ENCODE data around the gene PGK1. TPM values are rescaled to one million over a fixed set of nuclear protein-coding genes. Genes with fewer than 3 reads are reported as not detected.

Gene PGK1
- total and polyA plus RNA-seq, 2 experiments from 2014 or later, result 249 to 336 TPM

DNA sequence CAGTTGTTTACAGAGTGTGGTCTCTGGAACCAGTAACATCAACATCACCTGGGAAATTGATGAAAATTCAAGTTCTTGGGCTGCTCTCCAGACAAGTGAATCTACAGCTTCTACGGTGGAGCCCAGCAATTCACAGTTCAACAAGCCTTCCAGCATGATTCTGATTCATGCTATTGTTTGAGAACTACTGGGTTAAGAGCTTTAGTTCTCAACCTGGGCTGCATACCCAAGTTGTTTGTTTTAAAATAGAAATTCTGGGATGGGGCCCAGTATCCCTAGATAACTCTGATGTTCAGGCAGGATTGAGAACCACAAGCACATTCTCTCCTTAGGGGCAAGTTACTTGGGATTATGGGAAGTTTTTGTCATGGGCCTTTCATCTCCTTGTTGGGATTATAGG, 37.9 kb upstream of the PGK1 start (continued):
- TF ChIP-seq, protein P1, sequence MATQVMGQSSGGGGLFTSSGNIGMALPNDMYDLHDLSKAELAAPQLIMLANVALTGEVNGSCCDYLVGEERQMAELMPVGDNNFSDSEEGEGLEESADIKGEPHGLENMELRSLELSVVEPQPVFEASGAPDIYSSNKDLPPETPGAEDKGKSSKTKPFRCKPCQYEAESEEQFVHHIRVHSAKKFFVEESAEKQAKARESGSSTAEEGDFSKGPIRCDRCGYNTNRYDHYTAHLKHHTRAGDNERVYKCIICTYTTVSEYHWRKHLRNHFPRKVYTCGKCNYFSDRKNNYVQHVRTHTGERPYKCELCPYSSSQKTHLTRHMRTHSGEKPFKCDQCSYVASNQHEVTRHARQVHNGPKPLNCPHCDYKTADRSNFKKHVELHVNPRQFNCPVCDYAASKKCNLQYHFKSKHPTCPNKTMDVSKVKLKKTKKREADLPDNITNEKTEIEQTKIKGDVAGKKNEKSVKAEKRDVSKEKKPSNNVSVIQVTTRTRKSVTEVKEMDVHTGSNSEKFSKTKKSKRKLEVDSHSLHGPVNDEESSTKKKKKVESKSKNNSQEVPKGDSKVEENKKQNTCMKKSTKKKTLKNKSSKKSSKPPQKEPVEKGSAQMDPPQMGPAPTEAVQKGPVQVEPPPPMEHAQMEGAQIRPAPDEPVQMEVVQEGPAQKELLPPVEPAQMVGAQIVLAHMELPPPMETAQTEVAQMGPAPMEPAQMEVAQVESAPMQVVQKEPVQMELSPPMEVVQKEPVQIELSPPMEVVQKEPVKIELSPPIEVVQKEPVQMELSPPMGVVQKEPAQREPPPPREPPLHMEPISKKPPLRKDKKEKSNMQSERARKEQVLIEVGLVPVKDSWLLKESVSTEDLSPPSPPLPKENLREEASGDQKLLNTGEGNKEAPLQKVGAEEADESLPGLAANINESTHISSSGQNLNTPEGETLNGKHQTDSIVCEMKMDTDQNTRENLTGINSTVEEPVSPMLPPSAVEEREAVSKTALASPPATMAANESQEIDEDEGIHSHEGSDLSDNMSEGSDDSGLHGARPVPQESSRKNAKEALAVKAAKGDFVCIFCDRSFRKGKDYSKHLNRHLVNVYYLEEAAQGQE (IDR thresholded peaks at IDR 0.05; ENCODE audit: unreplicated experiment), result no peak

DNA sequence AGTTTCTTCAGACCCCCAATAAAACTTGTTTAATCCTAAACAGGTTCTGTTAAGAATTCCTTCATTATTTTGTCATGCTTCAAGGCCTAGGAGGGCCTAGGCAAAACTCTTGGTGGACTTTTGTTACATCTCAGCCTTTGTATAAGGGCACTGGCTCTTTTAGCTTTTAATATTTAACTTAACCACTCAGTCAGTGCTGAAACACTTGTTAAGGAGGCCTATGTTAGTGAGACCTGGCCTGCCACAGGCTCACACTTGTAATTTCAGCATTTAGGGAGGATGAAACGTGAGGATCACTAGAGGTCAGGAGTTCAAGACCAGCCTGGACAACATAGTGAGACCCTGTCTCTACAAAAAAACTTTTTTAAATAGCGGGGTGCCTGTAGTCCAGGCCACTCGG, 32.7 kb upstream of the PGK1 start:
- H3K9me3 Mint-ChIP-seq, result peaks cover 32% of the 10 kb centered on the region
- DNase-seq (ENCODE audit: low spot score), result no peak
- TF ChIP-seq ZNF331 (CRISPR knock-in tag; IDR thresholded peaks at IDR 0.05; ENCODE audit: low read depth) (no peak), STAT1 (IDR thresholded peaks at IDR 0.05; ENCODE audit: unreplicated experiment) (no peak), POLR2AphosphoS5 (IDR thresholded peaks at IDR 0.05; ENCODE audit: low read depth) (no peak), NANOG (IDR thresholded peaks at IDR 0.05; ENCODE audit: borderline replicate concordance) (no peak), EZH2phosphoT487 (IDR thresholded peaks at IDR 0.05; ENCODE audit: unreplicated experiment) (no peak)
- TF ChIP-seq, protein P2, sequence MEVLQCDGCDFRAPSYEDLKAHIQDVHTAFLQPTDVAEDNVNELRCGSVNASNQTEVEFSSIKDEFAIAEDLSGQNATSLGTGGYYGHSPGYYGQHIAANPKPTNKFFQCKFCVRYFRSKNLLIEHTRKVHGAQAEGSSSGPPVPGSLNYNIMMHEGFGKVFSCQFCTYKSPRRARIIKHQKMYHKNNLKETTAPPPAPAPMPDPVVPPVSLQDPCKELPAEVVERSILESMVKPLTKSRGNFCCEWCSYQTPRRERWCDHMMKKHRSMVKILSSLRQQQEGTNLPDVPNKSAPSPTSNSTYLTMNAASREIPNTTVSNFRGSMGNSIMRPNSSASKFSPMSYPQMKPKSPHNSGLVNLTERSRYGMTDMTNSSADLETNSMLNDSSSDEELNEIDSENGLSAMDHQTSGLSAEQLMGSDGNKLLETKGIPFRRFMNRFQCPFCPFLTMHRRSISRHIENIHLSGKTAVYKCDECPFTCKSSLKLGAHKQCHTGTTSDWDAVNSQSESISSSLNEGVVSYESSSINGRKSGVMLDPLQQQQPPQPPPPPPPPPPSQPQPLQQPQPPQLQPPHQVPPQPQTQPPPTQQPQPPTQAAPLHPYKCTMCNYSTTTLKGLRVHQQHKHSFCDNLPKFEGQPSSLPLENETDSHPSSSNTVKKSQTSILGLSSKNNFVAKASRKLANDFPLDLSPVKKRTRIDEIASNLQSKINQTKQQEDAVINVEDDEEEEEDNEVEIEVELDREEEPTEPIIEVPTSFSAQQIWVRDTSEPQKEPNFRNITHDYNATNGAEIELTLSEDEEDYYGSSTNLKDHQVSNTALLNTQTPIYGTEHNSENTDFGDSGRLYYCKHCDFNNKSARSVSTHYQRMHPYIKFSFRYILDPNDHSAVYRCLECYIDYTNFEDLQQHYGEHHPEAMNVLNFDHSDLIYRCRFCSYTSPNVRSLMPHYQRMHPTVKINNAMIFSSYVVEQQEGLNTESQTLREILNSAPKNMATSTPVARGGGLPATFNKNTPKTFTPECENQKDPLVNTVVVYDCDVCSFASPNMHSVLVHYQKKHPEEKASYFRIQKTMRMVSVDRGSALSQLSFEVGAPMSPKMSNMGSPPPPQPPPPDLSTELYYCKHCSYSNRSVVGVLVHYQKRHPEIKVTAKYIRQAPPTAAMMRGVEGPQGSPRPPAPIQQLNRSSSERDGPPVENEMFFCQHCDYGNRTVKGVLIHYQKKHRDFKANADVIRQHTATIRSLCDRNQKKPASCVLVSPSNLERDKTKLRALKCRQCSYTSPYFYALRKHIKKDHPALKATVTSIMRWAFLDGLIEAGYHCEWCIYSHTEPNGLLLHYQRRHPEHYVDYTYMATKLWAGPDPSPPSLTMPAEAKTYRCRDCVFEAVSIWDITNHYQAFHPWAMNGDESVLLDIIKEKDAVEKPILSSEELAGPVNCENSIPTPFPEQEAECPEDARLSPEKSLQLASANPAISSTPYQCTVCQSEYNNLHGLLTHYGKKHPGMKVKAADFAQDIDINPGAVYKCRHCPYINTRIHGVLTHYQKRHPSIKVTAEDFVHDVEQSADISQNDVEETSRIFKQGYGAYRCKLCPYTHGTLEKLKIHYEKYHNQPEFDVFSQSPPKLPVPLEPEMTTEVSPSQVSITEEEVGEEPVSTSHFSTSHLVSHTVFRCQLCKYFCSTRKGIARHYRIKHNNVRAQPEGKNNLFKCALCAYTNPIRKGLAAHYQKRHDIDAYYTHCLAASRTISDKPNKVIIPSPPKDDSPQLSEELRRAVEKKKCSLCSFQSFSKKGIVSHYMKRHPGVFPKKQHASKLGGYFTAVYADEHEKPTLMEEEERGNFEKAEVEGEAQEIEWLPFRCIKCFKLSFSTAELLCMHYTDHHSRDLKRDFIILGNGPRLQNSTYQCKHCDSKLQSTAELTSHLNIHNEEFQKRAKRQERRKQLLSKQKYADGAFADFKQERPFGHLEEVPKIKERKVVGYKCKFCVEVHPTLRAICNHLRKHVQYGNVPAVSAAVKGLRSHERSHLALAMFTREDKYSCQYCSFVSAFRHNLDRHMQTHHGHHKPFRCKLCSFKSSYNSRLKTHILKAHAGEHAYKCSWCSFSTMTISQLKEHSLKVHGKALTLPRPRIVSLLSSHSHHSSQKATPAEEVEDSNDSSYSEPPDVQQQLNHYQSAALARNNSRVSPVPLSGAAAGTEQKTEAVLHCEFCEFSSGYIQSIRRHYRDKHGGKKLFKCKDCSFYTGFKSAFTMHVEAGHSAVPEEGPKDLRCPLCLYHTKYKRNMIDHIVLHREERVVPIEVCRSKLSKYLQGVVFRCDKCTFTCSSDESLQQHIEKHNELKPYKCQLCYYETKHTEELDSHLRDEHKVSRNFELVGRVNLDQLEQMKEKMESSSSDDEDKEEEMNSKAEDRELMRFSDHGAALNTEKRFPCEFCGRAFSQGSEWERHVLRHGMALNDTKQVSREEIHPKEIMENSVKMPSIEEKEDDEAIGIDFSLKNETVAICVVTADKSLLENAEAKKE (CRISPR knock-in tag; IDR thresholded peaks at IDR 0.05), result no peak
- TF ChIP-seq, protein P3, sequence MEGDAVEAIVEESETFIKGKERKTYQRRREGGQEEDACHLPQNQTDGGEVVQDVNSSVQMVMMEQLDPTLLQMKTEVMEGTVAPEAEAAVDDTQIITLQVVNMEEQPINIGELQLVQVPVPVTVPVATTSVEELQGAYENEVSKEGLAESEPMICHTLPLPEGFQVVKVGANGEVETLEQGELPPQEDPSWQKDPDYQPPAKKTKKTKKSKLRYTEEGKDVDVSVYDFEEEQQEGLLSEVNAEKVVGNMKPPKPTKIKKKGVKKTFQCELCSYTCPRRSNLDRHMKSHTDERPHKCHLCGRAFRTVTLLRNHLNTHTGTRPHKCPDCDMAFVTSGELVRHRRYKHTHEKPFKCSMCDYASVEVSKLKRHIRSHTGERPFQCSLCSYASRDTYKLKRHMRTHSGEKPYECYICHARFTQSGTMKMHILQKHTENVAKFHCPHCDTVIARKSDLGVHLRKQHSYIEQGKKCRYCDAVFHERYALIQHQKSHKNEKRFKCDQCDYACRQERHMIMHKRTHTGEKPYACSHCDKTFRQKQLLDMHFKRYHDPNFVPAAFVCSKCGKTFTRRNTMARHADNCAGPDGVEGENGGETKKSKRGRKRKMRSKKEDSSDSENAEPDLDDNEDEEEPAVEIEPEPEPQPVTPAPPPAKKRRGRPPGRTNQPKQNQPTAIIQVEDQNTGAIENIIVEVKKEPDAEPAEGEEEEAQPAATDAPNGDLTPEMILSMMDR (conservative IDR thresholded peaks at IDR 0.05; ENCODE audit: low read depth in 2 of 2), result no peak
- TF ChIP-seq, protein P1 (IDR thresholded peaks at IDR 0.05; ENCODE audit: unreplicated experiment), result no peak
- TF ChIP-seq, protein P4, sequence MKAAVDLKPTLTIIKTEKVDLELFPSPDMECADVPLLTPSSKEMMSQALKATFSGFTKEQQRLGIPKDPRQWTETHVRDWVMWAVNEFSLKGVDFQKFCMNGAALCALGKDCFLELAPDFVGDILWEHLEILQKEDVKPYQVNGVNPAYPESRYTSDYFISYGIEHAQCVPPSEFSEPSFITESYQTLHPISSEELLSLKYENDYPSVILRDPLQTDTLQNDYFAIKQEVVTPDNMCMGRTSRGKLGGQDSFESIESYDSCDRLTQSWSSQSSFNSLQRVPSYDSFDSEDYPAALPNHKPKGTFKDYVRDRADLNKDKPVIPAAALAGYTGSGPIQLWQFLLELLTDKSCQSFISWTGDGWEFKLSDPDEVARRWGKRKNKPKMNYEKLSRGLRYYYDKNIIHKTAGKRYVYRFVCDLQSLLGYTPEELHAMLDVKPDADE (IDR thresholded peaks at IDR 0.05), result no peak

More for the DNA sequence above, 32.7 kb upstream of the PGK1 start:
- no peaks in the 10 kb centered on the region for H3K27me3 Mint-ChIP-seq (ENCODE audit: insufficient read depth, low read depth, poor library complexity)
- no peak for ATAC-seq
- Histone ChIP-seq H3K36me3 (ENCODE audit: insufficient read depth) (no peaks in the 10 kb centered on the region), H3K27ac (ENCODE audit: low read depth) (no peak overlapping the region), H3K4me2 (no peak overlapping the region), H2AFZ (no peak overlapping the region), H3K4me3 (no peak overlapping the region), H3K79me2 (replicated peaks; ENCODE audit: insufficient read depth) (no peaks in the 10 kb centered on the region), H3F3A (replicated peaks; ENCODE audit: low read depth) (no peaks in the 10 kb centered on the region), H4K20me1 (replicated peaks; ENCODE audit: insufficient read depth) (no peaks in the 10 kb centered on the region), H3K4me1 (ENCODE audit: insufficient read depth) (no peaks in the 10 kb centered on the region), H3K9me2 (ENCODE audit: insufficient read depth) (no peaks in the 10 kb centered on the region), H3K27me3 (ENCODE audit: insufficient read depth) (no peaks in the 10 kb centered on the region)
- no peak overlapping the region for H3K27ac Mint-ChIP-seq
- H3K4me1 Mint-ChIP-seq, result no peaks in the 10 kb centered on the region
- H3K4me3 Mint-ChIP-seq, result no peak overlapping the region
- H3K36me3 Mint-ChIP-seq (ENCODE audit: low read depth), result peaks cover 10% of the 10 kb centered on the region
